Amniotic epithelial cell (primary cell): Measurements from ENCODE around the gene CNTLN.
"Not testable (repeated sequence)": the region's sequence is repeated elsewhere in the genome, so short reads cannot be mapped to it uniquely, and the experiment has no call there.

Experiments
- DNase-seq: peaks from one replicate; pipeline ENCODE4 v3.0.0-alpha.2; 2010; ENCODE audit warnings: low read depth

The CNTLN gene

GRCh38 chr9:17293685-17294084 lies 158.8 kb downstream of the CNTLN start:
- DNase-seq, result no peak

- DNase-seq, result no peak
Measured at GRCh38 chr9:17294822-17295624, 160.2 kb downstream of the CNTLN start.

- peak; percentile 49 for DNase-seq
Measured at GRCh38 chr9:17315341-17315740, 180.5 kb downstream of the CNTLN start.

- DNase-seq, result peak; percentile 79
Measured at GRCh38 chr9:17318821-17319320, 184.0 kb downstream of the CNTLN start.

- DNase-seq, result peak; percentile 39
Measured at GRCh38 chr9:17319864-17320263, 185.0 kb downstream of the CNTLN start.

- DNase-seq, result no peak
Measured at GRCh38 chr9:17322882-17323864, 188.3 kb downstream of the CNTLN start.

GRCh38 chr9:17328331-17328730 lies 193.5 kb downstream of the CNTLN start:
- no peak for DNase-seq

GRCh38 chr9:17330097-17330496 lies 195.3 kb downstream of the CNTLN start:
- DNase-seq, result no peak

GRCh38 chr9:17332115-17332514 lies 197.3 kb downstream of the CNTLN start:
- DNase-seq, result no peak

GRCh38 chr9:17339156-17339555 lies 204.3 kb downstream of the CNTLN start:
- DNase-seq, result no peak

GRCh38 chr9:17342696-17343095 lies 207.9 kb downstream of the CNTLN start:
- peak; percentile 7 for DNase-seq

GRCh38 chr9:17349831-17350230 lies 215.0 kb downstream of the CNTLN start:
- DNase-seq, result peak; percentile 44

GRCh38 chr9:17354006-17354405 lies 219.2 kb downstream of the CNTLN start:
- DNase-seq, result not testable (repeated sequence)

GRCh38 chr9:17361378-17361777 lies 226.5 kb downstream of the CNTLN start:
- no peak for DNase-seq

GRCh38 chr9:17367035-17367434 lies 232.2 kb downstream of the CNTLN start:
- DNase-seq, result no peak

- no peak for DNase-seq
Measured at GRCh38 chr9:17380126-17380861, 245.5 kb downstream of the CNTLN start.

- no peak for DNase-seq
Measured at GRCh38 chr9:17387565-17387964, 252.7 kb downstream of the CNTLN start.

- no peak for DNase-seq
Measured at GRCh38 chr9:17389026-17389425, 254.2 kb downstream of the CNTLN start.

- no peak for DNase-seq
Measured at GRCh38 chr9:17394881-17395510, 260.2 kb downstream of the CNTLN start.

GRCh38 chr9:17397166-17397728 lies 262.4 kb downstream of the CNTLN start:
- peak; percentile 44 for DNase-seq

GRCh38 chr9:17398350-17398749 lies 263.5 kb downstream of the CNTLN start:
- DNase-seq, result peak; percentile 85
